GM12872 (cell line): Measurements from ENCODE around the gene SIRT1.

Source experiments
- CTCF ChIP-seq: IDR thresholded peaks from 3 replicates; pipeline ENCODE4 v1.5.1; 2011; ENCODE audit warnings: low read depth, mild to moderate bottlenecking, low read length, moderate library complexity; ENCODE audit not compliant: insufficient read depth

Gene SIRT1

GRCh38 chr10:67849331-67850011 lies 35.0 kb upstream of the SIRT1 start:
- TF ChIP-seq CTCF: no peak

- TF ChIP-seq CTCF: no peak
Observed at GRCh38 chr10:67851186-67851585, 33.3 kb upstream of the SIRT1 start.

- TF ChIP-seq CTCF: no peak
Observed at GRCh38 chr10:67852761-67853160, 31.7 kb upstream of the SIRT1 start.

- TF ChIP-seq CTCF: no peak
Observed at GRCh38 chr10:67853512-67853911, 30.9 kb upstream of the SIRT1 start.

GRCh38 chr10:67858971-67859370 lies 25.5 kb upstream of the SIRT1 start:
- no peak for TF ChIP-seq CTCF

GRCh38 chr10:67861750-67862432 lies 22.6 kb upstream of the SIRT1 start:
- TF ChIP-seq CTCF: no peak

- TF ChIP-seq CTCF: no peak
Observed at GRCh38 chr10:67863094-67863493, 21.4 kb upstream of the SIRT1 start.
